NCI-H446 (cell line): Measurements from ENCODE around the gene ATAD2B.
"Not testable (repeated sequence)": the region's sequence is repeated elsewhere in the genome, so short reads cannot be mapped to it uniquely, and the experiment has no call there.

ENCODE experiments used
- DNase-seq, 2 experiments: peaks; one replicate each; lab custom pipeline; 2025; lab: John Stamatoyannopoulos, UW

Gene ATAD2B

DNA sequence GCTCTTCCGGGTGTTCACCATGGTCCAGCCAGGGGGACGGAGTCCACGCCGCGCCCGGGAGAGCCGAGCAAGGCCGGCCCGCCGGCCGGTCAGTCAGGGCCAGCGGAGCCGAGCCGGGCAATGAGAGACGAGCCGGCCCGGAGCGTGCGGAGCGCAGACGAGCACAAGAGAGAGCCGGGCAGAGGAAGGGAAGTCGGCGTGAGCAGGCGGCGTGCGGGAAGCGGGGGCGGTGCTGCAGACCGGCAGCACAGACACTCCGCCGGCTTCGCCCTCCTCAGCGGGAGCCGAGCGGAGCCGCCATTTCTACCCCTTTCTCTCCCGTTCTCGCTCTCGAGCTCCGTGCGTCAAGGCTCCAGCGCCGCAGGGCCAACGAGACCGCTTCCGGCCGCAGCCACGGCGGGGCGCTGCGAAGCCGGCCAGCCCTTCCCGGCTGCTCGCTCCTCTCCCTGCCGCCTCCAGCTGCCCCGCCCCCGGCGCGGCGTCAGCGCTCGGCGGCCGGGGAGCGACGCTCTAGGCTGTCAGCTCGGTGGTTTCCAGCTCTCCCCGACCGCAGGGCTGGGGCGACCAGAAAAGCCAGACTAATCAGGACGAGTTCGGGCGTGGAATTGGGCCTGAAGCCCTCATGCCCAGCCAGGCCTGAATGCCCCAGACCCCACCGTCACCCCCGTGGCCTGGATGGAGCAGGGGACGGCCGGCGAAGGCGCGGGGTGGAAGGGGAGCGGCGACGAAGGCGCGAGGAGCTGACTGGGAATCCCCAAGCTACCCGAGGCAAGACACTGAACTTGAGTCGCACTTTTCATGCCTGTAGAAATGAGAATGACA, at the start of gene ATAD2B:
Gene ATAD2B, minus strand, starts transcription at position 374 of the 822 bp plus-strand sequence. Its CDS starts 353 bp downstream, at position 21.
- peak; percentile 86 to 96 for DNase-seq

GRCh38 chr2:23967846-23968245, 40.9 kb upstream of the ATAD2B start:
- no peak for DNase-seq

- no peak for DNase-seq
These were observed 27.5 kb upstream of the ATAD2B start for GRCh38 chr2:23954325-23955014.

- DNase-seq = no peak
These were observed 26.7 kb upstream of the ATAD2B start for GRCh38 chr2:23953625-23954024.

DNA sequence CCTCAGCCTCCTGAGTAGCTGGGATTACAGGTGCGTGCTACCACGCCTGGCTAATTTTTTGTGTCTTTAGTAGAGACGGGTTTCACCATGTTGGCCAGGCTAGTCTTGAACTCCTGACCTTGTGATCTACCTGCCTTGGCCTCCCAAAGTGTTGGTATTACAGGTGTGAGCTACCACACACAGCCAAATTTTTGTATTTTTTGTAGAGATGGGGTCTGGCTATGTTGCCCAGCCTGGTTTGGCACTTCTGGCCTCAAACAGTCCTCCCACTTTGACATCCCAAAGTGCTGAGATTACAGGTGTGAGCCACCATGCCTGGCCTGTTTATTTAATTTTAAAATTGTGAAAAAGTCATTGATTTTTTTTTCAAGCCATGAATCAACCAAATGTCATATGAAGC, 25.6 kb upstream of the ATAD2B start:
- DNase-seq = not testable (repeated sequence)

- no peak for DNase-seq
These were observed 20.4 kb upstream of the ATAD2B start for GRCh38 chr2:23947350-23947749.

- DNase-seq = no peak
These were observed 18.1 kb upstream of the ATAD2B start for GRCh38 chr2:23944976-23945375.

GRCh38 chr2:23944527-23944926, 17.6 kb upstream of the ATAD2B start:
- no peak for DNase-seq

DNA sequence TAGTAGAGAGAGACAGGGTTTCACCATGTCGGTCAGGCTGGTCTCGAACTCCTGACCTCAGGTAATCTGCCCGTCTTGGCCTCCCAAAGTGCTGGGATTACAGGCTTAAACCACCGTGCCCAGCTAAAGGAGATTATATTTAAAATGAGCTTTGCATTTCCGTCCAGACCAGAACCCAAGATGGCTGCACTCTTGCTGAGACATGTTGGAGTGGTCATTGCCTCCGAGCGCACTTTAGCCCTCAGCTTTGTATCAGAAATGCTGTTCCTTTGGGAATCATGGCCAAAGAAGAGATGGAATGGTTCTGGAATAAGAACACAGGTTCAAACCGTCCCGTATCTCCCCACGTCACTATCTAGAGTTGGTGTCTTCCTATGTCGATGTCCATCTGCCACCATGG, 16.7 kb upstream of the ATAD2B start:
- DNase-seq = no peak

GRCh38 chr2:23941644-23942043, 14.7 kb upstream of the ATAD2B start:
- no peak for DNase-seq

DNA sequence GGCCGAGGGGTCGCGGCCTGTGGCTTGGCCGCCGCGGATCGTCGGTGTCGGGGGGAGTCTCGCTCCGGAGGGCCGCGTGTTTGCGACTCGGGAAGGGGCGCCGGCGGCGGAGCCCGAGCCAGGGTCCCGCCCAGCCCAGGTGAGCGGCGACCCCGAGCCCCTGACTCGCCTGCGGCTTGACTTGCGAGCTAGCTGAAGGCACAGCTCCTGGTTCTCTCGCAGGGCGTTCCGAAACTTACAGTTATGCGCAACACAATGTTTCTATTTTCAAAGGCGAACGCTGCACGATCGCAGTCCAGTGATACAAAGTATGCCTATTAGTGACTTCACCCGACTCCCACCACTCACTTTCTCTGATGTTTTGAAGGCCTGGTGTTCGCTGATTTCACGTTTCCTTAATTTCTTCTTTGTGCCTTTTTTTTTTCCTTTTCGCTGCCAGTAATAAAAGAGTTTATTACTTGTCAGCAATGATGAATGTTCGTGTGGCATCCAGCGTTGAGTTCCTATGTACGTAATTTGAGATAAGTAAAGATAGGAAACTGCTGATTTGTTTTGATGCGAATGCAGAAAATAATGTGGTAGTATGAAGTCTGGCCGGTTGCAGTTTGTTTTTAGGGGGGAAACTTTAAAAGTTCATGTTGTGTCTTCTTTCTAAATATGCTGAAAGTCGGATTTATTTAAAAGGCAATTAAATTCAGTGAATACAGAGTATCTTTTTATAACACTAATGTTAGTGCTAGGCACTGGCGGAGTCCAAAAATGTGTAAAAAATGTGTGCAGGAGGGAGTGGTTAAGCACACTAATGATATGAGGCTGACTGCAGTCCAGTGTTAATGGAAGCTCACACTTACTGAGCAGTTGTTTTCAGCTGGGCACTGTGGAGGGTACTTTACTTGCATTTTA, 14.0 kb upstream of the ATAD2B start:
- peak in 1 of 2 experiments; percentile 21 for DNase-seq

DNA sequence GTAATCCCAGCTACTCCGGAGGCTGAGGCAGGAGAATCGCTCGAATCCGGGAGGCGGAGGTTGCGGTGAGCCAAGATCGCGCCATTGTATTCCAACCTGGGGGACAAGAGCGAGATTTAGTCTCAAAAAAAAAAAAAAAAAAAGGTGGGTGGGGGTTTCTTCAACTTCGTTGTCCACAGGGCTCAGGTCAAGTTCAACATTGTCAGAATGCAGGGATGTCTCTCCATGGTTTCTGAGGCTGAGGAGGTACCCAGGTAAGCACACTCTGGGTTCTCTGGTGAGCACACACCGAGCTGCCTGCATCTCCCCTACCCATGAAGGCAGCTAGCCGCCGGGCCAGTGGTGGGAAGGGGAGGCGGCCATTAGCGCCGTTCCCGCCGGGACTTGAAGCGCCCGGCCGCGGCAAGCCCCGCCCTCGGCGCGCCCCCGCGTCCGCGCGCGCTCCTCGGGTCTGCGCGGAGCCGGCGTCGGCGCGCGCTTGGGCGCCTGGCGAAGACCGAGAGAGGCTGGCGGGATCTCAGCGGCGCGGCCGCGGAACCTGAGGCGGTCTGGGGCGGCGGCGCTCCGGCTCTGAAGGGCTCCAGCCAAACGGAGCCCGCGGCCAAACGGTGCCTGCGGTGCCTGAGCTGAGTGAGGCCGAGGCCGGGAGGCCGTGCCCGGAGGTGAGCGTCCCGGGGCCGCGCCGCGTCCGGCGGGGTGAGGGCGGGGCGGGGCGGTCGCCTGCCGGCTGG, 13.2 kb upstream of the ATAD2B start, which contains the start of gene UBXN2A:
Gene UBXN2A, plus strand, starts transcription at position 477 of the 731 bp plus-strand sequence. CDS start 17,852 bp downstream, outside the sequence.
- peak; percentile 47 to 84 for DNase-seq

GRCh38 chr2:23934259-23934658, 7.3 kb upstream of the ATAD2B start:
- DNase-seq = no peak

DNA sequence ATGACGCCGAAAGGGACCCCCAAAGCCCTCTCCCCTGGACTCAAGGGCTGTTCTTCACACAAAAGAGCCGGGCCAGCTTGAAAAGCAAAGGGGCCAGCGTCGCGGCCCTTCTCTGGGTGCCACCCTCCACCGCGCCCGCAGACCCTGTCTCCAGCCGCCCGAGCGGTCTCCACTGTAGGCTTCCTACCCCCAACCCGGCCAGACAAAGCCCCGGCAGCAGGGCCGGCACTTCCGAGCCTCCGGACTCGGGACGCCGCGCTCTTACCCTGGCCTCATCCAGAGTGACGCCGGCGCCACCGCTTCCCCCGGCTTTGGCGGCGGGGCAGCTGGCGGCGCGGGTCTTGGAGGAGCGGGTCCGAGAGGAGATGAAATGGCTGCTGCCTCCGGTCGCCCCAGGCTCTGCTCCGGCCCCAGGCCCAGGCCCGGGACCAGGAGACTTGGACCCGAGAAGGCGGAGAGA, 603 bp downstream of the ATAD2B start:
- DNase-seq = peak in 1 of 2 experiments; percentile 42

DNA sequence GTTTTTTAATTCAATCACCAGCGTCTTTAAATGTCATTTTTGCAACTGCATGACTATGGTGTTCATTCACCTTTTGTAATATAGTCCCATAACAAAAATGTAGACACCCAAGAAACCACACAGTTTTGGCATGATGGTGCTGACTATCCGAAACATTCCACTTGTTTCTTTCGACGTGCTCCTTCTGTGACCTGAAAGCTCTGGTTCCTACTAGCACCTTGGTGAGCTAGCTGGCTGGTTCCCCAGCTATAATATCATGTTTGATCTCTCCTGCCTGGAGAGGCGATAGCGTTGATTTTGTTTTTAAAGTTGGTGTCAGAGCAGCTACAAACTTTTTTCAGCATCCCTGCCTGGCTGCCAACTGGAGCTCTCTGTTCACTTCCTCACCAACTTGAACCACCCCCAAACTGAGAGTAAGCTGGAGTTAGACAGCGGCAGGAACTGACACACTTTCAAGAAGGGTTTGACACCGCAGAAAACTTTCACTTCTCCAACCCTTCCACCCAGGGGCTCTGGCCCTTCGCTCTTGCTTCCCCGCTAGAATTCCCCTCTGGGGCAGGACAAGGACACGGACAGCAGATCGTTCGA, 1.1 kb downstream of the ATAD2B start:
- DNase-seq = peak; percentile 14 to 27

- no peak for DNase-seq
These were observed 2.1 kb downstream of the ATAD2B start for GRCh38 chr2:23924589-23925359.

DNA sequence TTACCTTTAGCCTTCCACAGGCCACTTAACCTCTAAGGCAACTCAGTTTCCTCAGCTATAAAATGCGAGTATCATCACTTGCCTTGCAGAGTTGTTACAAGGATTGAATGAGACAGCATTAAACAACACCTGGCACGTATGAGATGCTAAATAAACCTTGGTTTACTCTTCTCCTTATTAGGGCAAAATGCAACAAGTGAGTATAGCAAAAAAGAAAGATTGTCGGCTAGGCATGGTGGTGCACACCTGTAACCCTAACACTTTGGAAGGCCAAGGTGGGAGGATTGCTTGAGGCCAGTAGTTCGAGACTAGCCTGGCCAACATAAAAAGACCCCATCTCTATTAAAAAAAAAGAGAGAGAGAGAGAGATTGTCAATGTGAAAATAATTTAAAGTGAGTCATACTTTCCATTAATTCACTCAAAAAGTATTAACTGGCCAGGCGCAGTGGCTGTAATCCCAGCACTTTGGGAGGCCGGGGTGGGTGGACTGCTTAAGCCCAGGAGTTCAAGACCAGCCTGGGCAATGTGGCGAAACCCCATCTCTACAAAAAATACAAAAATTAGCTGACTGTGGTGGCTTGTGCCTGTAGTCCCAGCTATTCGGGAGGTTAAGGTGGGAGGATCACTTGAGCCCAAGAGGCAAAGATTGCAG, 8.0 kb downstream of the ATAD2B start:
- DNase-seq = no peak

GRCh38 chr2:23916727-23917405, 10.1 kb downstream of the ATAD2B start:
- no peak for DNase-seq

GRCh38 chr2:23915327-23915726, 11.6 kb downstream of the ATAD2B start:
- DNase-seq = no peak
